Measurements from ENCODE around the gene CXXC5.

Gene CXXC5

DNA sequence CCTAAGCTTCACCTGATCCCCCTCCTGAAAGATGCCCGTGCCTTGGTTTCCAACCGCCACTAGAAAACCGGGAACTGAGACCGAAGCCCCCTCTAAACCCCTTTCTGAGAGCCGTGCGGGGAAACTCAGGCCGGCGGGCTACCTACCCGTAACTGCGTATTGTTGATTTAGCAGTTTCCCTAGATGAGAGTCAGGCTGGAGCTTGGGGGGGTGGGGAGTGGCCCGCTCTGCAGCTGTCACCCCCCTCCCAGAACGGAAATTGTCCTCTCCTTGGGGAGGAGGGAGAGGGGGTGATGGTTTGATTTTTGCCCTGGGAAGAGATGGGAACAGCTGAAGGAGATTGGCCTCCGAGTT, 2.5 kb downstream of the CXXC5 start:
- peak; percentile 54 for FAIRE-seq
- DNase-seq (ENCODE audit: insufficient read length, low spot score), result no peak

DNA sequence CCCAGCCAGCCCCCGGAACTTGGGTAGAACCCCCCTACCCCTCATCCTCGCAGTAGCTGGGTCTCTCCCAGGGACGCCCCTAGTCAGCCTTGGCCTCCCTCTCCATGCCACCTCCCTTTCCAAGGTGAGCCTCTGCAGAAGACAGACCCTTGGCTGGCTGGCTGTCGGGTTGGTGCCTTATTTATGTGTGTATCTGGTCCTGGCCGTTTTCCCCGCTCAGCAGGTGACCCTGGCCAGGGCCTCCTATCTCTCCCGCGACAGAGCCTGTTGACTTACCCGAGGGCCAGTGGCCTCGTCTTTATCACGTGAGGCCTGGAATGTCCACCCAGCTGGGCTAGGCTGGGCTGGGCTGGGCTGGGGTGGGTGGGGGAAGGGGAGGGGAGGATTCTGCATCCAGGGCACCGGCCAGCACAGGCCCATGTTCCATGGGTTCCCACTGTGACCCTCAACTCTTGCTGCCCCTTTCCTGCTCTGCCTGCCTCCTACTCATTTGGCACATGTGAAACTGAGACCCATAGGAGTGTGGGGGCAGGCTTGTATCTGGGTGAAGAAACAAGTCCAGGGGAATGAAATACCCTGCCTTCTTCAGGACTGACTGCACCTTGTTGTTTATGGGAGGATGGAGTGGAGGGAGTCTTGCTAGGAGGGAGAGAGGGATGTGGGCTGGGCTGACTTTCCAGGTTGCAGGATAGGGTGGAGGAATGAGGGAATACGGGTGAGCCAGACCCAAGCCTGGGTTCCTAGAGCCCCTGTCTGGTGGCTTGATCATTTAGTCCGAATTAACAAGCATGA, 3.1 kb downstream of the CXXC5 start:
- DNase-seq (ENCODE audit: insufficient read length, low spot score) (no peak), FAIRE-seq (peak; percentile 35)

DNA sequence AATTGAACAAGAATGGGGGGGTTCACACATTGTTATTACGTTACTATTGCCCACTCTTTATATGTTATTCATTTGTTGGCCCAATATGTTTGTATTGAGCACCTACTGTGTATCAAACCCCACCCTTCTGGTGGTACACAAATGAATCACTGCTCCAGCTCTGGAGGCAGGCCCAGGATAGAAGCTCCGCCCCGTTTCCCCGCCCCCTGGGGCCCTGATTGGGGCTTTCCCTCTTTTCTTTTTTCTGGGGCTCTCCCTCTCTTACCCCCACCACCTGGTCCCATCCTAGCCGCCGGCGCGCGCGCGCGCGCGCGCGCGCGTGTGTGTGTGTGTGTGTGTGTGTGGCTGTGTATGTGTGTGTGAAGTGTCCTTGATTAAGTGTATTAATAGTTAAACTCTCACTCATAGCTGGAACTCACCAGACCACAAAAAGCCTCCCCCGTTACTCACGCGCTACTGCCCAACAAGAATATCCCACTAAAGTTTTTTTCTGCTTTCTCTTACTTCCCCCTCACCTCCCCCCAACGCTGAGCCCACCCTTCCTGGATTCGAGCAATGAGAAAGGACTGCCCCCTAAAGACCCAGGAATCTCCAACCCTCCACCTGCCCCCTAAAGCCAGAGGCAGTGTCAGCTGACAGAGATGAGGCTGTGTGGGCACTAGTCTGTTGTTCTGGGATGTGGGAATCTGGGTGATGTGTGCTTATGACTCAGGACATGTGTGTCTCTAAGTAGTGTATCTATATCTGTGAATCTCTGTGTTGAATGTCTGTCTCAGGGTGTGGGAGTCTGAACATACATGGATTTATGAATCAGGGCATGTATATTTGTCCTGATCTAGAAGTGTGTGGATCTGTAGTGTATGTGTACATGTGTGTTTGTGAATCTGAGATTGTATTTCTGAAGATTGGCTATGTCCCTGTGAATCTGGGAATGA, 4.0 kb downstream of the CXXC5 start:
- DNase-seq (ENCODE audit: insufficient read length, low spot score) (peak; percentile 83), FAIRE-seq (peak; percentile 87)

DNA sequence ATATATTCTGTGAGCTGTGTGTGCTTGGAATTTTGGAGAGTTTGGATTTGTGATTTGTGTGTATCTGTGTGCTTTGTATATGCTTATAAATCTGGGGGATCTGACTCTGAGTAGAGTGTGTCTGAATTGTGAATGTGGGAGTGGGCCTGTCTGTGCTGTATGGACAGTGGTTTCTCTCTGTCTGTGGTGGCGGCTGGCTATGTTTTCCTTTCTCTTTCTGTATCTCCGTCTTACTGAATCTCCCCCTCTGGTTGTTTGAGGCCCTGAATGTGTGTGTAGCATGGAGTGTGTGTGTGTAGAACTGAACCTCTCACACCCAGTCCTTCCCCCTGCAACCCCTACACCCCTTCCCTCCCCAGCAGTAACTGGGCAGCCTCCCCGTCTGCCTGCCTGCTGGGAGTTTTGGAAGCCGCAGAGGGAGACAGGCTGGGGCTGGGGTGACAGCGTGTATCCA, 4.7 kb downstream of the CXXC5 start:
- FAIRE-seq (peak; percentile 75), DNase-seq (ENCODE audit: insufficient read length, low spot score) (no peak)

DNA sequence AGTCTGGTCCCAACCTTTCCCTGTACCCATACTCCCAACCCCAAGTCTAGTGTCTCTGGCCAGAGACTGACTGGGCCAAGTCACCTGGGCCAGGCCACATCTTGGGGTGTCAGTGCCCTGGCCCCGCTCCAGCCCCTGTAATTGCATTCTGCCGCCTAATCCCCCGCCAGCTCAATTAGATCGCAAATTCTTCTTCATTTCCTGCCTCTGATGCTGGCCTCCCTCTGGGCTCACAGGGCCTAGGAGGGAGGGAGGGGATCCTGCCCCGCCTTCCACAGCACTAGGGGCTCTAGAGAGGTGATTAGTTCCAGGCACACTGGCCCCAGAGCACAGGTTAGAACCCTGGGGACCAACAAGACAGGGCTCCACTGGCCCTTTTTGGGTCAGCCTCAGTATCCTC, 5.5 kb downstream of the CXXC5 start:
- DNase-seq (ENCODE audit: insufficient read length, low spot score), result no peak

DNA sequence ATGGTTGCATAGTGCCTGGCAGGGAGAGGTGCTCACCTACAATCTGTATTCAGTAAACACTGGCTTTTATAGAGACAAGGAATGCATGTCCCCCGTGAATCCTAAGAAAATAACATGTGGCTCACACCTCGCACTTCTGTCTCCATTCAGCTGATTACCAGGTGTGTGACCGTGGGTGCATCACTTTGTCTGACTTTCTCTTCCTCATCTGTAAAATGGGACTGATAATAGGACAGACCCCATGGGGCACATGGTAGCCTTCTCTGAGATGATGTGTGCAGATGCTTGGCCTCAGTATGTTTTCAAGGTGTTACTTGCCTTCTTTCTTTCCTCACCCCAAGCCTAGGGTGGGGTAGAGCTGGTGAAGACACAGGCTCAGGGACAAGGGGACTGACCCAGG, 6.3 kb downstream of the CXXC5 start:
- DNase-seq (ENCODE audit: insufficient read length, low spot score), result no peak
- peak; percentile 80 for FAIRE-seq

More for the DNA sequence above, 5.5 kb downstream of the CXXC5 start:
- FAIRE-seq, result no peak

DNA sequence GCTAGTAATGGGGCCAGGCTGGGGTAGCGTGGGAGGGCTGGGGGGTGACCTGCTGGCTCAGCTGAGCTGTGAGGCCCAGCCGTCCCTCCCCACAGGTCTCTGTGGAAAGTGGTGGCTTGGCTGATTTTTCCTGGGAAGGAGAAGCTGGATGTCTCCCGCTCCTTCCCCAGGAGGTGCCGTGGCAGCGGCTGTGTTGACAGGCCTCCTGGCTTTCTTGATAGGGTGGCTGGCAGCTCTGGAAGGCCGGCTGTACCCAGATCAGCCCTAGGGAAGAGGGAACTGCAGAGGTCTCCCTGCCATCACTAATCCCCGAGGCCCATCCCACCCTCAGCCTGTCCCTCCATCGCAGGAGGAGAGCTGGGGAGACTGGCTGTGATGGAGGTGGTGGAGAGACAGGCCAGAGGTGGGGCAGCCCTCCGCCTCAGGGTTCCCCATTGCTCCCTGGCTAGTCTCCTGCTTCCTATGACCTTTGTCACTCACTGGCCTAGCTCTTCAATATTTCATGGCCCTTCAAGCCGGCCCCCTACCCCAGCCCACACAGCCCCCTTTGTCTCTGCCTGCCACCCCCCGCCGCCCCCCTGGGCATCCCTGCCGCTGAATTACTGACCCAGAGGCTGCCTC, 6.8 kb downstream of the CXXC5 start:
- DNase-seq (ENCODE audit: insufficient read length, low spot score), result no peak

DNA sequence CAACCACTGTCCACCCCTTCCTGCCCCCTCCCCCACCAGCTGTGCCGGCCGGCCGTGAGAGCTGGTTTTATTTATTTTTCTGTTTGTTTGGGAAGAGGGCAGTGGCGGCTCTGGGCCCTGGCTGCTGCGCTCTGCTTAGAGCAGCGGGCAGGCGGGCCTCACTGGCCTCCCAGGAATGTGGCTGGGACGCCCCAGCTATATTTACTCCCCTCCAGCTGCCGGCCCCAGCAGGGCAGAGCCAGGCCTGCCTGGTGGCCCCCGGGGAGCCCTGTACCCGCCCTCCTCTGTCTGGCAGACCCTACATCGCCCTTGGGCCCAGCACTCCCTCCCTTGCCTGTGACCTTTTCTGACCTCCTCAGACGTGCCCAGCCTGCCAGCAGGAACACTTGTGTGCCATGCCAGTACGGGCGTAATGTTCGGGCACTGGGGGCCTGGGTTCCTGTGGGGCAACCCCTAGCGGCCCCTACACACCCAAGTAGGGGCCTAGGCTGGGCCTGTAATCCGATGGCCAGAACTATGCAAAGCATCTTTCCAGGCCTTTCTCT, 7.7 kb downstream of the CXXC5 start:
- DNase-seq (ENCODE audit: insufficient read length, low spot score), result no peak
- FAIRE-seq, result no peak

More for the DNA sequence above, 6.8 kb downstream of the CXXC5 start:
- FAIRE-seq, result no peak

DNA sequence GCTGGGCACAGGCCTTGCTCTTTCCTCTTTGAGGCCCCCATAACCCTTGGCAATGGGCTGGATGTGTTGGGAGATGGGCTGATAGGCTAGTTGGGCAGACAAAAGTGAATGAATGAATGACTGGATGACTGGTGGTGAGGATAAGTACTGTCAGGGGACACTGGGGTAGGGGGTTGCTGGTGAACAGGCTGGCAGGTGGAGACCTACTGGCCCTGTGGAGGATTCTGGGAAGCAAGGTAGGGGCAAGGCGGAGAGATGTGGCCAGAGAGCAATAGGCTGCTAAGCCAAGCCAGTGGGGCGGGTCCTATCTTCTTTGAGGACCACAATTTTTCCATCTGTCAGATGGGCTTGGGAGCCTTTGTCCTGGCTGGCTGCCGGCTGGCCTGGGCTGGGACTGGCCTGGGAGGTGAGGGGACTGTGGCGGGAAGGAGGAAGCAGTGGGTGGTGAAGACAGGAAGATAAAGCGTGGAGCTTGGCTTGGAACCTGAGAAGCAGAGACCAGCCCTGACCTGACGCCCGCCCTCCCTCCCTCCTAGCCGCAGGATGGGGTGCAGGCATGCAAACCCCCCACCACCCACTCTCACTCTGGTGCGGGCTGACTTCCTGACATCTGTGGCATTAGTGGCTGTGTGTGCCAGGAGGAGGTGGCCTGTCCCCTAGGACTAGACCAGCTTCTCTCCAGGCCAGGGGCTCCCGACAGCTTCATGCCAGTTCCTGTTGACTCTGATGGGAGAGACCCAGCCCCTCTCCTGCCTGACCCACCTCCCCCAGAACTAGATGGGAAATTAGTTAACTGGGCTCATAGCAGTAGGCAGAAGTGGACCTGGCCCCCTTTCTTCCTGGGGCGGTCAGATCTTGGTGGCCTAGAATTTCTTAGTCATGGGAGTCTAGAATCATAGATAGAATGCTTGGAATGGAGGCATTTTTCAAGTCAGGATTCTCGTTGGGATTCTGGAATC, 9.5 kb downstream of the CXXC5 start:
- FAIRE-seq, result no peak
- no peak for DNase-seq (ENCODE audit: insufficient read length, low spot score)

DNA sequence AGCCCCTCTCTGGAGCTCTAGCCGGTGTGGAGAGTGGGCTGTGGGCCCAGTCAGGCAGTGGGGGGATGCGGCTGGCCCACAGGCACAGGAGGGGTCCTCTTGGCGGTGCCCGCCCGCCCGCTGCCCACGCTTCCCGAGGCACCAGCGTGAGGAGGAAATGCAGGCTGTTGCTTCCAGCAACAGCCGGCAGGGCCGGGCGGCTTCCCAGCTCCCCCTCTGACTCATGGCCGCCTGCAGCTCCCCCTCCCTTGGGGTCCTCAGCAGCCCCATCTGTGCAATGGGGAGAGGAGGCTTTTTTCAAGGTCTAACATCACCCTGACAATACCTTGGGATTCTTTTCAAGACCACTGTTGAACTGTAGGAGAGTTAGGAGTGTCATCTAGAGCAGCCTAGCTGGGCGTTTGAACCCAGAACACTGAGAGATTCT, 10.4 kb downstream of the CXXC5 start:
- no peak for FAIRE-seq
- DNase-seq (ENCODE audit: insufficient read length, low spot score), result no peak

DNA sequence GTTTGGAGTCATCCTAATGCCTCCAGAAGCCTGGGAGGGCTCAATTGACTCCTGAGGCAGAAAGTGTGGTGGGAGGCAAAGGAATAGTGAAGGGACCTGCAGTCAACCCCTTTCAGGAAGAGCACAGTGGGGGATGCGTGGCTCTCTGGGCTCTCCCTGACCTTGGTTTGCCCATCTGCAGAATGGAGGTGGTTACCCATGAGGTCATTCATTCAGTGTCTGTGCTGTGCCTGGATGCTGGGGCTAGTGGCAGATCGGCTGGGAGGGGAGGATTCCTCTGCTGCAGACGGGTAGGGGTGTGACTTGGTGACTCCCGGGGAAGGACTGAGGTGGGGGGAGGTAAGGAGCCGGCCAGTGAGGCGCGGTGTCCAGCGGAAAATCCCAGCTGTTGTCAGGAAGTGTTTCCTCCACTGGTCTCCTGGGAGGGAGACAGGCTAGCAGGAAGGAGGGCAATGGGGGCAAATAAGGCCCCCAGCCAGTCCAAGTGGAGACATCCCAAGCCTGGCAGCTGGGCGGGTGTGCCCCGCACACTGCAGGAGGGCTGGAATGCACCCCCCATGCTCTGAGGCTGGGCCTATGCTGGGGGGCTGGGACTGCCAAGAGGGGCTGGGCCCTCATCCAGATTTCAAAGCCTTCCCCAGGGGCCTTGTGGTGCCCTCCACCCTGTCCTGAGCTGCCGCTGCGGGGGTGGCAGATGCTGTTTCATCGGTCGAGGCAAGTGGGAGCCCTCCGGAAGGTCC, 10.9 kb downstream of the CXXC5 start:
- no peak for DNase-seq (ENCODE audit: insufficient read length, low spot score)
- FAIRE-seq, result no peak

DNA sequence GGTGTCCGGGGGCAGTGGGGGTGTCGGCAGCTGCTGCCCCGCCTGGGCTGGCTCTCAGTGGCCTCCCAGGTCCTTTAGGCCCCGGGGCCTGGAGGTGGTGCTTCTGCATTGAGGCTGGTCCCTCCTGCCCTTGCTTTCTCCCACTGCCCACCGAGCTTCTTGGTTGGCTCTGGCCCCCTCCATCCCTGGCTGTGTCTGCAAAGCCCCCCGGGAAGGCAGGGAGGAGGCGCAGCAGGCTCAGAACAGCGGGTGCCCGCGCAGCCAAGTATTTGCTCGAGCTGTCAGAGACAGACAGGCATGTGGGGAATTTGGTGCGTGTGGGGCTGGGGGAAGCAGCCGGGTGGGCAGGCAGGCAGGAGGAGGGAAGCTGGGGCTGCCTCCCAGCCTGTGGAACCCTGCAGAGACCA, 11.5 kb downstream of the CXXC5 start:
- no peak for DNase-seq (ENCODE audit: insufficient read length, low spot score)
- no peak for FAIRE-seq

DNA sequence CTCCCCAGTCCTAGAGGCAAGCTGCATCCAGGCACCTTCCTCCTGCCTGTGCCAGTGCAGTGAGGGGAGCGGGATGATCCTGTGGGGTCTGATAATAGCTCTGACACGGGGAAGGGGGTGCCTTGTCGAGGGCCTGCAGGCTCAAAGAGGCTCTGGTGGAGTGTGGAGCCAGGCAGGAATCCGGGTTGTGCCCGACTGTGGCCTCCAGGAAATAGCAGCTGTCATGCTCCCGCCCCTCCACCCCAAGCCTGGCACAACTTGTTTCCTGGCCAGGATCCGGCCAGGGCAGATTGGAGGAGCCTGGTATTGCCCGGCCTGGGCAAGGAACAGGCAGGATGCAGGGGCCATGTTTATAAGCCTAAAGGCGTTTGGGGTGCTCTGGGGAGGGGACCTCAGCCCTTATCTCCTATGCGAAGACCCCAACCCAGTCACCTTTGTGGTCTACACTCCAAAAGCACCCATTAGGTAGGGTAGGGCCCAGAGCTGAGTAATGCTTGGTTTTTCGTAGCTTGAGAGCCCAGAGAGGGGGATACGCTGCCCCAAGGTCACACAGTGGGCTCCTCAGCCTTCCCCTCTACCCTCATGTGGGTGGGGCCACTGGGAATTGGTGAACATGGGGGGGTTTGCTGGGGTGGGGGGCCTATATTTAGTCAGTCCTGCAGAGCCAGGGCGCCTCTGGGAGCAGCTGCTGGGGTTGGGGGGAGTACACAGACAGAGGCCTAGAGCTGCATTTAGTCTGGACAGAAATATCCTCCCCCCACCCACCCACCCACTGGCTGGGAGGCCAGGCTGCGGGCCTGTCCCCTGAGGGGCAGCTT, 12.2 kb downstream of the CXXC5 start:
- no peak for DNase-seq (ENCODE audit: insufficient read length, low spot score)
- FAIRE-seq, result no peak

DNA sequence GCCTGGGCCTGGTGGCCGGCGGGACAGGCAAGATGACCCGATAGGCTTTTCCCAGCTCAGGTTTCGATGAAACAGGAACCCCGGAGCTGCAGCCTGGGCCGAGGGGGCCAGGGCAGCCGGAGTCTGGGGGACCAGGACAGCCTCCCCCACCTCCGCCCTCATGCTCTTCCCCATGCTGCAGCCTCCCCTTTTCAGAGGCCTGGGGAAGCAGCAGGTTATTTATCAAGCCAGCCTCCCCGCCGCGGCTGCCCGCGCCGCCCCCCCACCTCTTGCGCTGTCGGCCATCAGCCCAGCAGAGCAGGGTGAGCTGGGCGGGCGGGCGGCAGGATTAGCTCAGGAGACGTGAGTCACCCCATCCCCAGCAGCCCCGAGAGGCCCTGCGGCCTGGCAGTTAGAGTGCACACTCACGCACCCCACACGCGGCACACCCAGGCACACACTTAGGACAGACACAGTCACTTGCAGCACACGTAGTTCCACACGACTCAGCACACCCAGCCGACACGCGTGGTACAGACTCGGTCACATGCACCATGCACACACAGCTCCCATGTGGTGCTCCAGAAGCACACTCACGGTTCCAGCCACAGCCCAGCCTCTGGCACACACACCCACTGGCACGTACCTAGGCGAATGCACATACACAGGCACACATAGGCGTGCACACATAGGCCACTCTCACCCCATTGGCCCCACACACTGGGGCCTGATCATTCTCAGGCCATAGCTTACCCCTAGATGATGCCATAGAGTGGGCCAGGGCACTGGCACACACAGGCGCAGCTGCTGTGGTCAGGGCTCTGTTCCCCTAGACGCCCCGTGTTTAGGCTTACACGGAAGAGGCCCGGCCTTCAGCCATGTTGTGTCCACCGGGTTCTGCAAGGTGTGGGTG, 13.0 kb downstream of the CXXC5 start:
- DNase-seq (ENCODE audit: insufficient read length, low spot score), result no peak
- FAIRE-seq, result peak; percentile 58

DNA sequence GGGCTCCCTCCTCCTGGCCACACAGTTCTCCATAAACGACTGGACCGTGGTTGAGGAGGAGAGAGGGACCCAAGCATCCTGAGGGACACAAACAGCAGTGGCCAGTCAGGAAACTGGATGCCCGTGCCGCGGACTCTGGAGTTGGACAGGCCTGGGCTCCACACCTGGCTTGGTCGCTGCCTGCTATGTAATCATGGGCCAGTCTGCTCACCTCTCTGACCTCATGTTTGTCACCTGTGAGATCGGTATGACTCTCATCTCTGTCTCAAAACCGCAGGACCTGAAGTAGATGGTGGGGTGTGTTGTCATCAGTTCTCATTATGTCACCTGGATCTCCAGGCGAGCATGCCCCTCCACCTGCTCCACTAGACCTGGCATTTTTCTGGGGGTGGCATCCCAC, 14.5 kb downstream of the CXXC5 start:
- DNase-seq (ENCODE audit: insufficient read length, low spot score) (no peak), FAIRE-seq (peak; percentile 57)

DNA sequence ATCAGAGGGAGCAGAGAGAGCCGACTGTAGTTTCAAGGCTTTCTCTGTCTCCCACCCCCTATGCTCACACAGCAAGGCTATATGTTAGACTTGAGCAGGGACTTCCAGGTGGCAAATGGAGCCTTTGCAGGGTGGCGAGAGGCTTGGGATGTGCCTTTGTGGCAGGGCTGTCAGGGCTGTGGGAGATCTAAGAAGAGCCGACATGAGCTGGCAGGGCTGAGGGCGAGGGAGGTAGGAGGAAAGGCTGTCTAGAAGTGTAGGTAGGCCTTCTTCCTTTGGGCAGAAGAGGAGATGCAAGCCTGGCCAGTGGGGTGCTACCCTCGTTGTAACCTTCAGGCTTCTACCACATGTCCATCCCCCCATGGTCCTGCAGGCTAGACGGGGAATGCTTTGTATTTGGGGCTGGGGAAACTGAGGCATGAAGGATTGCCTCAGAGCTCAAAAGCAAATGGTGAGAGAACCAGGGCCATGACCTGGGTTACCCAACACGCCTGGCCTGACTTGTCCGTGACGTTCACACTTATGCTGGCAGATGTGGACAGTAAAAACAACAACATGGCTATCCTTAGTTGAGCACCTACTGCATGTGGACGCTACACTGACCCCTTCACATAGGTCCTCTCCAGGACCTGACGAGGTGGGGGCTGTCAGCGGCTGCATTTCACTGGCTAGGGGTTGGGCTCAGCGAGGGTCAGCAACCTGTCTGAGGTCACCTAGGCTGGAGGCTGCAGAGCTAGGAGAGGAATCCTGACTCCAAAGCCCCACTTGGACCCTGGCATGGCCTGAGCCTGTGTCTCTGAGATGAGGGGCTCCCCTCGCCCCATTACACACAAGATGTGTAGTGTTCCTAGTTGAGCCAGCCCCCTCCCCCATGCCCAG, 15.3 kb downstream of the CXXC5 start:
- FAIRE-seq, result no peak
- DNase-seq (ENCODE audit: insufficient read length, low spot score), result no peak
